ENCODE measurements around the gene ACAP3.
A peak's percentile ranks its signal among the peaks of the same experiment; 100 is the strongest.

The ACAP3 gene

DNA sequence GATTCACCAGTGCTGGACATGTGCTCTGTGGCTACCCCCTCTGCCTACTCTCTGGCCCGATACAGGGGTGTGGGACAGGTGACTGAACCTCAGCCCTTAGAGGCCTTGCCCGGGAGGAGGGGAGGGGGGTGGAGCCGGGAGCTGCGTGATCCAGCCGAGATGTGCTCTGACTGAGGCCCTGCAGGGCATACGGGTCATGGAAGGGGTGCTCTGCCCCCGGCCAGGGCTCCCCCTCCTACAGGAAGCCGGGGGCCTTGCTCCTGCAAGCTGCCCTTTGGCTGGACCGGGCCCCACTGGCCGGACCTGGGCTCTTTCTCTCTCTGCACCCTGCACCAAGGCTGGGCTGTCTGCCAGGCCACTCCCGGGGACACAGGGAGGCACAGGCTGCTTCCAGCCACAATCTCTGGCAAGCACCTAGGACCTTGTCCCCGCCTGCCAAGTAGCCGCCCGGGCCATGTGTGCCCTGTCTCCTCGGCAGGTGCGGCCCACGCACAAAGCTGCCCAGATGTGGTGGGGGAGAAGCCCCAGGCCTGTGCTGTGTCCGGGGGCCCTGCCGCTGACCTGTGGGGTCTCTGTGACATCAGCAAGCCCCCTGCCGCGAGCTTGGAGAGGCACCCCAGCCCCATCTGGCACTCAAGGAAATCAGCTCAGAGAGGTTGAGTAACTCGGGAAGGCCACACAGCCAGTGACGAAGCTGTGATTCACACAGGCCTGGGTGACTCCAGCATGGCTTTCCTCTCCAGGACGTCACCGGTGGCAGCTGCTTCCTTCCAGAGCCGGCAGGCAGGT lies 26.0 kb downstream of the ACAP3 start:
- Histone ChIP-seq H3K4me2 (ENCODE audit: low read length) (no peak overlapping the region), H3K4me3 (ENCODE audit: low read length) (no peak overlapping the region), H3K9ac (ENCODE audit: low read depth, low read length) (no peak overlapping the region), H3K9me3 (replicated peaks; ENCODE audit: low read length) (no peaks in the 10 kb centered on the region), H3K27me3 (ENCODE audit: control insufficient read depth, insufficient read depth, low read length) (peaks cover 12% of the 10 kb centered on the region), H3K36me3 (ENCODE audit: insufficient read depth, low read length) (no peaks in the 10 kb centered on the region), H3K4me1 (ENCODE audit: control insufficient read depth, insufficient read depth, low read length) (peaks cover 16% of the 10 kb centered on the region)

DNA sequence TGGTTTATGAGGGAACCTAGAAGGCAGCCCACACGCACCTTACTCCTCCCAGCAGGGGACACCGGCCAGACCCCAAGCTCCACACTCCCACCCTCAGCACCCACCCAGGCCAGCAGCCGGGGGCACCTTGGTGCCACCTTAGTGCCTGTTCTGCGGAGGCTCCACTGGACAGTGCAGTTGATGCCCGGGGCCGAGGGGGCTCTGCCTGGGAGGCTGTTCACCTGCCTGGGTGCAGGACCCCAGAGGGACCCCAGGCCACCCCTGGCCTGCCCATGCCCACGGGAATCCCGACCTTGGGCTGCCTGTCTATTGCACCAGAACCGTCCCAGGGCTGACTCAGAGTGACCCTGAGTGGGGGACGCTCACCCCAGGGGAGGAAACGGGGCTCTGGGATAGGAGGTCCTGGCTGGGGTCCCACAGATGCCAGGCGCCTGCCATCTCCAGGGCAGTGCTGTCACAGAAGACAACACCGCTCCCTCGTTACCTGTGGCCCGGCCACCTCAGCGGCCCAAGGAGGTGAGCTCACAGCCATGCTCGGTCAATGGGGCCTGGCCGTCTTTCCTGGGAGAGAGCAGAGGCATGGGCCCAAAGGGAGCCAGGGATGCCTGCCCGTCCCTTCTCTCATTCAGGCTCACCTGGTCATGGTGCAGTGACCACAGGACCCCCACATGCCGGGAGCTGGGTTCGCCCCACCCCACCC lies 26.8 kb downstream of the ACAP3 start:
- Histone ChIP-seq H3K27me3 (ENCODE audit: control insufficient read depth, insufficient read depth, low read length) (peaks cover 8% of the 10 kb centered on the region), H3K4me2 (ENCODE audit: low read length) (no peak overlapping the region), H3K9me3 (replicated peaks; ENCODE audit: low read length) (no peaks in the 10 kb centered on the region), H3K36me3 (ENCODE audit: insufficient read depth, low read length) (no peaks in the 10 kb centered on the region), H3K4me1 (ENCODE audit: control insufficient read depth, insufficient read depth, low read length) (peaks cover 16% of the 10 kb centered on the region), H3K4me3 (ENCODE audit: low read length) (no peak overlapping the region), H3K9ac (ENCODE audit: low read depth, low read length) (no peak overlapping the region)

DNA sequence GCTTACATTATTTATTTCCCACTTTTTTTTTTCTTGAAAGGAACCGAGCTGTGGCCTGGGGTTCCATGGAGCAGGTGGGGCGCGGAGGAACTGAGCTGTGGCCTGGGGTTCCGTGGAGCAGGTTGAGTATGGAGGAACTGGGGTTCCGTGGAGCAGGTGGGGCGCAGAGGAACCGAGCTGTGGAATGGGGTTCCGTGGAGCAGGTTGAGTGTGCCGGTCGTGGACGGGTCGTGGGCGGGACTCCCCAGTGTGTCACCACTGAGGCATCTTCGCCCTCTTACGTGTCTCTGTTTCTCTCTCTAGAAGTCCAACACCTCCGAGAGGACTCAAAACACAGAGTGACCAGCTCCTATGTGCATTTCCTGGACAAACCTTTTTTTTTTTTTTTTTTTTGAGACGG lies 28.7 kb downstream of the ACAP3 start:
- H3K4me3 ChIP-seq (ENCODE audit: low read length): no peak overlapping the region
- no peaks in the 10 kb centered on the region for H3K36me3 ChIP-seq (ENCODE audit: insufficient read depth, low read length)
- no peaks in the 10 kb centered on the region for H3K9me3 ChIP-seq (replicated peaks; ENCODE audit: low read length)
- no peaks in the 10 kb centered on the region for H3K27me3 ChIP-seq (ENCODE audit: control insufficient read depth, insufficient read depth, low read length)
- H3K9ac ChIP-seq (ENCODE audit: low read depth, low read length): no peak overlapping the region
- peaks cover 23% of the 10 kb centered on the region for H3K4me1 ChIP-seq (ENCODE audit: control insufficient read depth, insufficient read depth, low read length)
- H3K4me2 ChIP-seq (ENCODE audit: low read length): no peak overlapping the region

DNA sequence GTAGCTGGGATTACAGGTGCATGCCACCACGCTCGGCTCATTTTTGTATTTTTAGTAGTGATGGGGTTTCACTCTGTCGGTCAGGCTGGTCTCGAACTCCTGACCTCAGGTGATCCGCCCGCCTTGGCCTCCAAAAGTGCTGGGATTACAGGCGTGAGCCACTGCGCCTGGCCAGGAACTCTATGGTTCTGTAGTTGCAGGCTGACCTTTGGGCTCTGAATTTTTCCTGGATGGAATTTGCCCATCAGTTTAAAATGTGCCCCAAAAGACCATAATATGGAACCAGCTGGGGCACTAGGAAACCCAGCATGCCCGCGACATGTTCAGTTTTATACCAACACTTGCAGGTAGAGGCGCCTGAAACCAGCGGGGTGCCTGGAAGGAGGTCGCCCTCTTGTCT lies 29.1 kb downstream of the ACAP3 start:
- Histone ChIP-seq H3K4me2 (ENCODE audit: low read length) (no peak overlapping the region), H3K9ac (ENCODE audit: low read depth, low read length) (no peak overlapping the region), H3K36me3 (ENCODE audit: insufficient read depth, low read length) (no peaks in the 10 kb centered on the region), H3K4me1 (ENCODE audit: control insufficient read depth, insufficient read depth, low read length) (peaks cover 23% of the 10 kb centered on the region), H3K4me3 (ENCODE audit: low read length) (no peak overlapping the region), H3K27me3 (ENCODE audit: control insufficient read depth, insufficient read depth, low read length) (no peaks in the 10 kb centered on the region), H3K9me3 (replicated peaks; ENCODE audit: low read length) (no peaks in the 10 kb centered on the region)

DNA sequence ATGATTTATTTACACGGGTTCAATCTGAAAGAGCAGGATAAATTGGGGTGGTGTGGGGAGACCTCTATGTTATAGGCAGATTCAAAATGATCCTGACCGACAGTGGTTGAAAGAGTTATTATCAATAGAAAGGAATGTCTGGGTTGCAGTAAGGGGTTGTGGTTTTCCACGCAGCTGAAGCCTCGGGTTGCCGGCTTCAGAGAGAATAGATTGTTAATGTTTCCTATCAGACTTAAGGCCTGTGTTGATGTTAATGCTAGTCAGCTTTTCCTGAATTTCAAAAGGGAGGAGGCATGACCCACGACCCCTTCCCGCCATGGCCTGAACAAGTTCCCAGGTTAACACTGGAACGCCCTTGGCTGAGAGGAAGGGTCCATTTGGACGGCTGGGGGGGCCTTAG lies 31.9 kb downstream of the ACAP3 start:
- Histone ChIP-seq H3K36me3 (ENCODE audit: insufficient read depth, low read length) (peaks cover 13% of the 10 kb centered on the region), H3K9me3 (replicated peaks; ENCODE audit: low read length) (no peaks in the 10 kb centered on the region), H3K4me2 (ENCODE audit: low read length) (no peak overlapping the region)

DNA sequence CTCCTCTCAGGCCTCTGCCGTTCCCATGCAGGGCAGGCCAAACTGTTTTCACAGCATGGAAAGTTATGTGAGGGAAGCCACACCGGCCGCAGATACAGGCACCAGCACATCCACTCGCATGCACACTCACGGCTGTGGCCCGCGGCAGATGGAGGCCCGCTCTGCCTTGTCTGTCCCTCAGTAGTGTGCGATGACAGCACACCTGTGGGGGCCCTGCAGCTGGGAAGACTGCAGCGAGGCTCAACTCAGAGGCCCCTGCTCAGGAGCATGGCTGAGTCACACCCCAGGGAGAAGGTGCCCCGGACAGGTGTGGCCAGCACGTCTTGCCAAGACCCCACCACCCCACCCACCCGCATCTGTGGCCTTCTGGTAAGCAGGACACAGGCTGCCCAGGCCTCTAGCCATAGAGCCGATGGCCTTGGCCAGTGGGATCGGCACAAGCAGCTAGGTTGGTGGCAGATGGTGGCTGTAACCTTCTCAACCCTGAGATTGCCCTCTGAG lies 32.7 kb downstream of the ACAP3 start:
- peak overlapping the region; percentile 99 for H3K4me3 ChIP-seq (ENCODE audit: low read length)
- H3K36me3 ChIP-seq (ENCODE audit: insufficient read depth, low read length): peaks cover 14% of the 10 kb centered on the region
- peak overlapping the region; percentile 95 for H3K4me2 ChIP-seq (ENCODE audit: low read length)
- no peaks in the 10 kb centered on the region for H3K27me3 ChIP-seq (ENCODE audit: control insufficient read depth, insufficient read depth, low read length)
- no peaks in the 10 kb centered on the region for H3K9me3 ChIP-seq (replicated peaks; ENCODE audit: low read length)
- peaks cover 35% of the 10 kb centered on the region for H3K4me1 ChIP-seq (ENCODE audit: control insufficient read depth, insufficient read depth, low read length)
- H3K9ac ChIP-seq (ENCODE audit: low read depth, low read length): peak overlapping the region; percentile 100

More for the DNA sequence above, 31.9 kb downstream of the ACAP3 start:
- no peak overlapping the region for H3K4me3 ChIP-seq (ENCODE audit: low read length)
- H3K27me3 ChIP-seq (ENCODE audit: control insufficient read depth, insufficient read depth, low read length): no peaks in the 10 kb centered on the region
- peaks cover 28% of the 10 kb centered on the region for H3K4me1 ChIP-seq (ENCODE audit: control insufficient read depth, insufficient read depth, low read length)
- no peak overlapping the region for H3K9ac ChIP-seq (ENCODE audit: low read depth, low read length)

DNA sequence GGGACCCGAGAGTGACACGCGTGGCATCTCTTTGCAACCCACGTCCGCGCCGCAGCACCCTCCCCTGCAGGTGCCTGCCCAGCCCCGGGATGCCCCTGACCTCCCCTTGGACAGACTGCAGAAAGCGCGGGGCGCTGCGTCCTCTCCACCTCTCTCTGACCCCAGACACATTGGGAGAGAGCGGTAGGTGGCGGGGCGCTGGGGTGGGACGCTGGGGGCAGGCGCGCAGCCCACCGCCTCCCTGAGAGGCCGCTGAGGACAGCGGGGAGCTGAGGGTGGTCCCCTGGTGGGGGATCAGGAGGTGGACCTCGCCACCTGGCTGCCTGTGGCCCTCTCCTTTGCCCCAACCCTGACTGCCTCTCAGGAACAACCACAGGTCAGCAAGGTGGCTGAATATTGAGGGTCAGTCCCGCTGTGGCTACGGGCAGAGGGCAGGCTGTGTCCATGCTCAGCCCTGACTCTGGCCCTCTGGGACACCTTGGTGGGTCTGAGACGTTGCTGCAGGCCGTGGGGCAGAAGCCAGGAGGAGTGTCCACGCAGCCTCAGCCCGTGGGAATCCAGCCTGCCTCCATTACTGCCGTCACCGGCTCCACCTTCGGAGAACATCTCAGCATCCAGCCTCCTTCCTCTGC lies 33.3 kb downstream of the ACAP3 start:
- peak overlapping the region; percentile 95 for H3K4me2 ChIP-seq (ENCODE audit: low read length)
- peak overlapping the region; percentile 100 for H3K9ac ChIP-seq (ENCODE audit: low read depth, low read length)
- H3K9me3 ChIP-seq (replicated peaks; ENCODE audit: low read length): no peaks in the 10 kb centered on the region
- H3K36me3 ChIP-seq (ENCODE audit: insufficient read depth, low read length): peaks cover 18% of the 10 kb centered on the region
- H3K27me3 ChIP-seq (ENCODE audit: control insufficient read depth, insufficient read depth, low read length): no peaks in the 10 kb centered on the region
- H3K4me1 ChIP-seq (ENCODE audit: control insufficient read depth, insufficient read depth, low read length): peaks cover 35% of the 10 kb centered on the region
- peak overlapping the region; percentile 99 for H3K4me3 ChIP-seq (ENCODE audit: low read length)

DNA sequence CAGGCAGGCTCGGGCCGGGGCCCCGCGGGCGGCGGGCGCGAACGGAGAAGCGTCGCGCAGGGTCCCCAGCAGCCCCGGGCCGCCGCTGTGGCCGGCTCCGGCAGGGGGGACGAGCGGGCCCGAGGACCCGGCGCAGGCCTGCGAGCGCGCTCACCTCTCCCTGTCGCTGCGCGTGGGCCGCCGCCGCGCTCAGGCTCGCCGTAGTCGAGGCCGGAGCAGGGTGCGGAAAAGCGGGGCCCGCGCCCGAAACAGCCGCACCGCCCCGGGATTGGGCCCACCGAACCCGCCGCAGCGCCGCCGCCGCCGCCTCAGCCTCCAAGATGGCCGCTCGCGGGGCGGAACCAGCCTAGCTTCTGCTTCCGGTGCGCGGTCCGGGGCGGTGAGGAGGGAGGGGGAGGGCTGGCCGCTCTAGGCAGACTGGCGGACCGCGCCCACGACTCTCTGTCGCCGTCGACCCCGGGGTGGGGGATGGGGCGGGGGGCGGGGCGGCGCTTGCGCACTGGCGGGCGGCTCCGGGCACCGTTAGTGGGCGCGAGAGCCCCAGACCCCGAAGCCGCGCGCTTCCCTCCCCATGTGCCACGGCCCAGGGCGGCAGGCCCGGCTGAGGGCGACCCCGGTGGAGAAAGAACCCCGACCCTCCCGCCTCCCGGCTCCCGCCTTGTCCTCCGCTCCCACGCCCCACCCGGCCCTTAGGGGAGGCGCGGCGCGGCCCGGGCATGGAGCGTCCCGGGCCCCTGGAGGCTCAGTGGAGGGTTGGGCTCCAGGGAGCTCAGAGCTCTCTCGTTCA lies 34.0 kb downstream of the ACAP3 start, which contains the start of gene UBE2J2:
Gene UBE2J2 (minus strand): TSS at position 343 of the 787 bp plus-strand sequence. CDS start 5,862 bp downstream, outside the sequence.
- peak within 1 kb of the TSS; percentile 99 for H3K4me3 ChIP-seq (ENCODE audit: low read length)
- peaks cover 35% of the 10 kb centered on the region for H3K4me1 ChIP-seq (ENCODE audit: control insufficient read depth, insufficient read depth, low read length)
- H3K9ac ChIP-seq (ENCODE audit: low read depth, low read length): peak within 1 kb of the TSS; percentile 100
- H3K36me3 ChIP-seq (ENCODE audit: insufficient read depth, low read length): peaks cover 18% of the 10 kb centered on the region
- no peaks in the 10 kb centered on the region for H3K27me3 ChIP-seq (ENCODE audit: control insufficient read depth, insufficient read depth, low read length)
- H3K9me3 ChIP-seq (replicated peaks; ENCODE audit: low read length): no peaks in the 10 kb centered on the region
- peak within 1 kb of the TSS; percentile 99 for H3K4me2 ChIP-seq (ENCODE audit: low read length)

DNA sequence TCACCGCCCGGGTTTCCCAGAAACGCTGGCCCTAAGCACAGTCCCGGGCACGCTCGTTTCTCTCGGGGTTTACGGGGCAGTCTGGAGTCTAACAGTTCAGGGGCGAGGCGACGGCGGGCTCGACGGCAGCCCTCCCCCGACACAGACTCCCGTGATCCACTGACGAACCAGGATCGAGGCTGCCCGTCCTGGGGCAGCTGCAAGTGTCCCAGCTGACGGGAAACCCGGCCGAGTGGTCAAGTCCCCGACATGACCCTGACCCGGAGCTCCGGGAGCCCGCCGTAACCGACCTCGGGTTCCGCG lies 34.6 kb downstream of the ACAP3 start:
- Histone ChIP-seq H3K4me1 (ENCODE audit: control insufficient read depth, insufficient read depth, low read length) (peaks cover 35% of the 10 kb centered on the region), H3K9me3 (replicated peaks; ENCODE audit: low read length) (no peaks in the 10 kb centered on the region), H3K27me3 (ENCODE audit: control insufficient read depth, insufficient read depth, low read length) (no peaks in the 10 kb centered on the region), H3K4me3 (ENCODE audit: low read length) (peak overlapping the region; percentile 99), H3K36me3 (ENCODE audit: insufficient read depth, low read length) (peaks cover 22% of the 10 kb centered on the region), H3K4me2 (ENCODE audit: low read length) (peak overlapping the region; percentile 99), H3K9ac (ENCODE audit: low read depth, low read length) (peak overlapping the region; percentile 100)

DNA sequence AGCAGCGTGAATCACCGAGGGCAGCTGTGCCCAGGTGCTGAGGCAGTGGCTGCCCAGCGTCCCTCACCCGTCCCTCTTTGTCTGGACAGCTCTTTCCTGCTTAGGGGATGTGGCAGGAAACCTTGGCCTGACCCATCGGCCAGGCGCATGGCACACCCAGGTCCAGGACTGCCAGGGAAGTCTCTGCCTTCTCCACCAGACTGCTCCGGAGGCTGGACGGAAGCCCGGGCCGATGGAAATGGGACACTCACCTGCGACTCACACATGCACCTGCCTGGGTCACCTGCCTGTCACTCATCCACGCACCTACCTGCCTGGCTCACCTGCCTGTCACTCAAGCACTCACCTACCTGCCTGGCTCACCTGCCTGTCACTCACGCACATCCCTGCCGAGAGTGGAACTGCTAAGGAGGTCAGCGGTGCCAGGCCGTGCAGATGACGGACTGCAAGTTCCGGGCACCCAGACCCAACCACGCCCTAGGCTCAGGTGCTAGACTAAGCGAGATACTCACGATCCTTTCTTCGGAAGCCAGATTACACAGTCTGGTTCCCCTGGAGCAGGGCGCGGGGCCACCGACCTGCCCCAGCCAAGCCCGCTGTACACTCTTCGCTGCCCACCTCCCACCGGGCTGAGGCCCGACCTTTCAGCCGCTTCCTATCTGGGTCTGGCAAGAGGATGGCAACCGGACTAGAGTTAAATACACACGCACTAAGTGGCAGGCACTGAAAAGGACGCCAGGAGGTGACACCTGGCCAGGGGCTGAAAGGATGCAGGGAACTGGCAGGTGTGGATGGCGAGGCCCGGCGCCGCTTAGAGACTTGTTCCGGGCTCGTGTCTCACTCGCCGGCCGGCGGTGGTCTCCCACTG lies 35.2 kb downstream of the ACAP3 start:
- Histone ChIP-seq H3K4me2 (ENCODE audit: low read length) (peak overlapping the region; percentile 99), H3K4me1 (ENCODE audit: control insufficient read depth, insufficient read depth, low read length) (peaks cover 35% of the 10 kb centered on the region), H3K4me3 (ENCODE audit: low read length) (peak overlapping the region; percentile 99), H3K27me3 (ENCODE audit: control insufficient read depth, insufficient read depth, low read length) (no peaks in the 10 kb centered on the region), H3K36me3 (ENCODE audit: insufficient read depth, low read length) (peaks cover 27% of the 10 kb centered on the region), H3K9ac (ENCODE audit: low read depth, low read length) (peak overlapping the region; percentile 100), H3K9me3 (replicated peaks; ENCODE audit: low read length) (no peaks in the 10 kb centered on the region)

Measured in skeletal muscle satellite cell (primary cell).